ENCODE measurements around the gene SUV39H2.
A peak's percentile ranks its signal among the peaks of the same experiment; 100 is the strongest.
"Not testable (repeated sequence)": the region's sequence is repeated elsewhere in the genome, so short reads cannot be mapped to it uniquely, and the experiment has no call there.

SUV39H2 gene, protein sequence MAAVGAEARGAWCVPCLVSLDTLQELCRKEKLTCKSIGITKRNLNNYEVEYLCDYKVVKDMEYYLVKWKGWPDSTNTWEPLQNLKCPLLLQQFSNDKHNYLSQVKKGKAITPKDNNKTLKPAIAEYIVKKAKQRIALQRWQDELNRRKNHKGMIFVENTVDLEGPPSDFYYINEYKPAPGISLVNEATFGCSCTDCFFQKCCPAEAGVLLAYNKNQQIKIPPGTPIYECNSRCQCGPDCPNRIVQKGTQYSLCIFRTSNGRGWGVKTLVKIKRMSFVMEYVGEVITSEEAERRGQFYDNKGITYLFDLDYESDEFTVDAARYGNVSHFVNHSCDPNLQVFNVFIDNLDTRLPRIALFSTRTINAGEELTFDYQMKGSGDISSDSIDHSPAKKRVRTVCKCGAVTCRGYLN

DNA sequence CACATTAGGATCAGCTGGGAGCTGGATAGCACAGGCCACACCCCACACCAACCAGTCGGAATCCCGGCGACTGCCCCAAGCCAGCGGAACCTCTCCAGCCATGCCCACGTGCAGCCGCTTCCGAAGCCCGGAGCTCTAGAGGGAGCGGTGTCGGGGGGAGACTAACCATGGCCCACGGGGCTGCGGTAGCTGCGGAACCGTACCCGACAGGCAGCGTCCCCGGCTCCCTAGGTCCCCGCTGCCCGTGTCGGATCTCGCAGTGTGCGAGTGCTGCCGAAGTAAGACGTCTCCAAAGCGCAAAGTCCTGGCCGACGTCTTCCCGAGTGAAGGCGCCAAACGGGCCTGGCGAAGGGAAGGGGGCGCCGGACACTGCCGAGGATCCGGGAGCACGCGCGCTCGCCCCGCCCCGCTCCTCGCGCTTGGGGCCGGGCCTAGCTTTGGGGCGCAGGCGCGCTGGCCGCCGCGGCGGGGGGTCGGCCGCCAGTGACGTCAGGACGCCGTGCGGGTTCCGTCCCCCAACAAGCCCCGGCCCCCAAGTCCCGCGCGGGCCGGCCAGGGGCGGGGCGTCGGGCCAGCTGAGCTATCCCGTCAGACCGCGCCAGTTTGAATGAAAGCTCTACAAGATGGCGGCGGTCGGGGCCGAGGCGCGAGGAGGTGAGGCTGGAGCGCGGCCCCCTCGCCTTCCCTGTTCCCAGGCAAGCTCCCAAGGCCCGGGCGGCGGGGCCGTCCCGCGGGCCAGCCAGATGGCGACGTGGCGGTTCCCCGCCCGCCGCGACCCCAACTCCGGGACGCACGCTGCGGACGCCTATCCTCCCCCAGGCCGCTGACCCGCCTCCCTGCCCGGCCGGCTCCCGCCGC is at the start of gene SUV39H2:
Gene SUV39H2 (plus strand): TSS at position 601 of the 858 bp plus-strand sequence. CDS start 23 bp downstream, at position 624.
- peak; percentile 99 for DNase-seq (ENCODE audit: low read depth, low spot score)

DNA sequence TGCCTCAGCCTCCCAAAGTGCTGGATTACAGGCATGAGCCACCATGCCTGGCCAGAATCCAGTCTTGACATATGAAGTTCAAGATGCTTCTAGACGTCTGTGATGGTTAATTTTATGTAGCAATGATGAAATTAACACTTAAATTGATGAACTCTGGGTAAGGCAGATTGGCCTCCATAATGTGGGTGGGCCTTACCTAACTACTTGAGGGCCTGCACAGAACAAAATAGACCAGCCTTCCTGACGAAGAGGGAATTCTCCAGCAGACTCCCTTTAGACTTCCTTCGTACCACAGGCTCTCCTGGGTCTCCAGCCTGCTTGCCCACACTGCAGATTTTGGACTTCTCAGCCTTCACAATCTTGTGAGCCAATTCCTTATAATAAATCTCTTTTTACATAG is 45.6 kb upstream of the SUV39H2 start:
- DNase-seq (ENCODE audit: low read depth, low spot score), result no peak

DNA sequence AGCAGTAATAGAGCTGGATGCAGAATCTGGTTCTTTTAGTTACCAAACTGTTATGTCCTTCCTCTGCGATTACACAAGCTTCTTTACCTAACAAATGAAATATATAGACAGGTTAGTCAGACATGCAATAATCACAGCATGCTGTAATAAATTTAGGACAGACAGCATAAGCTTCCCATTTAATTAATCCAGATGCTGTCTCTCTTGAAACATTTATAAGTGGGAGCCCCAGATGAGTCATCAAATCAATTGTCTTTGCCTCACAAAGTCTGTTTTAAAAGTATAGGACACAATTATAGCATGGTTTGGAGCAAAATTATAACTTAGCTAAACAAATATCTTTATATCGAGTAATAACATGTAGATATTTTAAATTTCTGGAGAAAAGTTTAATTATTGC is 42.5 kb upstream of the SUV39H2 start:
- DNase-seq (ENCODE audit: low read depth, low spot score), result no peak

DNA sequence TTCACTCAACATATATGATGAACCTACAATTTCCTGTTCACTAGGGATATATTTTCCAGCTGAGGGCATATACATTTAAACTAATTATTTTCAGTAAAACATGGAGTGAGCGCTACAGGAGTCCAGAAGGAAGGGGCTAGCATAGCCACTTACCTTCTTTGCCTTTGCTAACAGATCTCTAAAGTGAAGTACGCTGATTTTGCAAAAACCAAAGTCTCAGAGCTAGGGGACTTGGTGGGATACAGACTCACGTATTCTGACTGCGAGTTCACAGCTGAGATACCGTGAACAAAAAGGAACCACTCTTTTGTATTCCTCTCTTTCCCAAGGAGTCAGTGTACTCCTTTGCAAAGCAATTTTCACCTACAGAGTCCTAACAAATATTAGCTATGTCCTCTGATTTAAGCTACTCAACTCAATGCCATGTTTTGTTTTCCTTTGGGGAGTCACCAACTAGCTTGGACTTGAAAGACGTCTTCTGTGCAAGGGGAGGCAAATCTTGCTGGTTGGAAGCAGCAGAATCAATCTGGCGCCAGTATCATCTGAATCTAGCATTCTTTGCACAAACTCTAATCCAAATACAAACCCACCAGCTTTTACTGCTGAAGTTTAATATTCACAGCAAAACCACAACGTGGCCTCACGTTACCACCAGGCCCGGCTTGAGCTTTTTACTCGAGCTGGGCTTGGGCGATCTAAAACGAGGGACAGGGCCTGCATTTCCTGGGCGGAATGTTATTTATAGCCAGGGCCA is 41.5 kb upstream of the SUV39H2 start:
- DNase-seq (ENCODE audit: low read depth, low spot score), result no peak

DNA sequence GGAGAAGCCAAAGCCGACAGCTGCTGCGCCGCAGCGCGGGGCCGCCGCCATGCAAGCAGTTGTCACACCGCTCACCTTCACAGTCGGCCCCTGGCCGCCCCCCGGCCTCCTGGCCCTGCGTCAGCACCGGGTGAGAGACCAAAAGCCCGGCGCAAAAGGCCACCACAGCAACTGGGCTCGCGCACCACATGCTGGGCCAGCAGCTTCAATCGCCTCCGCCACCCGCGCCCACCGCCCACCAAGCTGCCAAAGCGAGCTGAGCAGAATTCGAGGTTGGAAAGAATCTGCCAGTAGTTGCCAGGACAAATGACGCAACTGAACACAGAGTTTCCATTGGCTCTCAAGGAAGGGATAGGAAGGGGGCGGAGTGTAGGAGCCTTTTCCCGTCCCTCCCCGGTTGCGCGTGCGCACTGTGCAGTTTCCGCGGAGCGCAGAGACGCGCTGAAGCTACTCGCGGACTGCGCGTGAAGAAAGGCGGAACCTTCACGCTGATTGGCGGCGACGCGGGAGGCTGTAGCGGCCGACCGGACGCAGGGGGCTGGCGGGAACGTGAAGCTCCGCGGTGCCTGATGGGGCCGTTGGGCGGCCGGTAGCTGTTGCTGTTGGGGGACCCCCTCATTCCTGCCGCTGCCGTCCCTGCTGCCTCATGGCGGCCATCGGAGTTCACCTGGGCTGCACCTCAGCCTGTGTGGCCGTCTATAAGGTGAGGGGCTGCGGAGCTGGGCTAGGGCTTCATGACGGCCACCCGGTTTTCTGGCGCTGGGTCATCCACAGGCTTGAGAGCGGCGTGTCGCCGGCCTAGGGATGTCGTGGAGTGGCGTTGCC is 40.7 kb upstream of the SUV39H2 start, which contains the start of the genes CDNF, HSPA14 and MSANTD7:
Gene CDNF (minus strand): TSS at position 281 of the 825 bp plus-strand sequence. CDS start 91 bp downstream, at position 190.
Gene HSPA14 (plus strand): TSS at position 550 of the 825 bp plus-strand sequence. CDS start 97 bp downstream, at position 647.
Gene MSANTD7 (plus strand): TSS at position 550 of the 825 bp plus-strand sequence. CDS start 3,979 bp downstream, outside the sequence.
- DNase-seq (ENCODE audit: low read depth, low spot score), result peak; percentile 100

DNA sequence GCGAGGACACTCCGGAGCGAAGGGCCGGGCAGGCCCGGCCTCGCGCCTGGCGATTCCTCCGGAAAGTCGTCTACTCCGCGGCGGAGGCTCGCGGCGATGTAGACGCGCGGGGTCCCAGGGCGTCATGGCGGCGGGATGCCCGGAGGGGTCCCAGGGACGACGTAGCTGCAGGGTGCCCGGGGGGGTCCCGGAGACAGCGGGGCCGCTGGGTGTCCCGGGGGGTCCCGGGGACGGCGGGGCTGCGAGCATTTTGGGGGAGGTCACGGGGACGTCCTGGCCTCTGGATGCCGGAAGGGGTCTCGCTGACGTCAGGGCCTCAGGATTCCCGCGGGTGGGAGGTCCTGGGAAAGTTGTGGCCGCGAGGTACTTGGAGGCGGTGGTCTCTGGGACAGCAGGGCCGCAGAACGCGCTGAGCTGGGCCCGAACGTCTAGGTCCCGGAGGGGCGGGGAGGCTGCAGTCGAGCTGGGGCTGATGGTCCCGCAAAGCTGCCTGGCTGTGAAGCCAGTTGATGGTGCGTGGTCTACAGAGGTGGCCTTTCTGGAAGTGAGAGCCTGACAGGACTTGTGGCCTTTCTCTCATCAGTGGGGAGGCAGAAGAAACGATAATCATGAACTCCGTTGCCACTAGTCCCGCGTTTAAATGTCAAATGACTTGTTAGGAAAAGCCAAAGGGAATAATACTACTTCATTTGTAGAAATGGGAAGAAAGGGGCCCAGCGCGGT is 39.9 kb upstream of the SUV39H2 start:
- peak; percentile 60 for DNase-seq (ENCODE audit: low read depth, low spot score)

DNA sequence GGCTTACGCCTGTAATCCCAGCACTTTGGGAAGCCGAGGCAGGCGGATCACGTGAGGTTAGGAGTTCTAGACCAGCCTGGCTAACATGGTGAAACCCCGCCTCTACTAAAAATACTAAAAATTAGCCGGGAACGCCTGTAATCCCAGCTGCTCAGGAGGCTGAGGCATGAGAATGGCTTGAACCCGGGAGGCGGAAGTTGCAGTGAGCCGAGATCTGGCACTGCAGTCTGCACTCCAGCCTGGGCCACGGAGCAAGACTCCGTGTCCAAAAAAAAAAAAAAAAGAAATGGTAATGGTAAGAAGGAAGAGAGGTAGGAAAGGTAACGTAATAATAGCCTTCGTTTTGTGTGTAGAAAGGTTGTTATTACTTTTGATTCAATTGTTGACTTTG is 39.4 kb upstream of the SUV39H2 start:
- DNase-seq (ENCODE audit: low read depth, low spot score), result no peak

DNA sequence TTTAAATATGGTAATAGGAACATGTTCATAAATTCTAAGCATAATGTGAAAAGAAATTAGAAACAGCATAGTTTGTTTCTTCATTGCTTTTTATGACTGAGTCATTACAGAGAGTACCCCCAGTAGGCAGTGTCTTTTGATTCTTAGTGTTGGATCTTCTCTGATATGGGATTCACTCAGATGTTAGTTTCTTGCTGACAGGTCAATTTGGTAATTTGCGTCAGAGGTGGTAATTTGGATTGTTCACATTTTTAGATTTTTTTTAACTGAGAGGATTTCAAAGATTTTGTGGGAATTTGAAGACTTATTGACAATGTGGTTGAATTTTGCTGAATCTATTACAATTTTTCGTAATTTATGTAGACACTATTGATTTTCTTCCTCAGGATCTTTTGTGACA is 38.5 kb upstream of the SUV39H2 start:
- DNase-seq (ENCODE audit: low read depth, low spot score), result no peak

DNA sequence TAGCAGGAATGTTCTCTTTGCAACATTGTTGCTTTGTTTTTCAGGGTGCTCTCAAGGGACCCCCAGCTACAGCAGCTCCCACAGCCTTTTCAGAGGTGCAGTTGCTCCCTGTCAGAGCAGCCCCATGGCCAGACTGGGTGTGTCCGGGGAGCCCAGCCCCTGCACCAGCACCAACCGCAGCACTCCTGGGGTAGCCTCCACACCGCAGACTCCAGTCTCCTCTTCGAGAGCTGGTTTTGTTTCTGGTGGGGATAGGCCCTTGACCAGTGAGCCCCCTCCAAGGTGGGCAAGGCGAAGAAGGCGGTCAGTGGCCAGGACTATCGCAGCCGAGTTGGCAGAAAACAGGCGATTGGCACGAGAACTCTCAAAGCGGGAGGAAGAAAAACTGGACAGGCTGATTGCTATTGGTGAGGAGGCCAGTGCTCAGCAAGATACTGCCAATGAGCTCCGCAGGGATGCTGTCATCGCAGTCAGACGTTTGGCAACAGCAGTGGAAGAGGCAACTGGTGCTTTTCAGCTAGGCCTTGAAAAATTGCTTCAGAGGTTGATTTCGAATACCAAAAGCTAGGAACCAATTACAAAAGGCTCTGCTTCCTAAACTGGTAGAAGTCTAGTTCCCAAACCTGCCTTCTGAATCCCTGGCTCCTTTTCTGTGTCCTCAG is 35.2 kb upstream of the SUV39H2 start:
- DNase-seq (ENCODE audit: low read depth, low spot score), result no peak

DNA sequence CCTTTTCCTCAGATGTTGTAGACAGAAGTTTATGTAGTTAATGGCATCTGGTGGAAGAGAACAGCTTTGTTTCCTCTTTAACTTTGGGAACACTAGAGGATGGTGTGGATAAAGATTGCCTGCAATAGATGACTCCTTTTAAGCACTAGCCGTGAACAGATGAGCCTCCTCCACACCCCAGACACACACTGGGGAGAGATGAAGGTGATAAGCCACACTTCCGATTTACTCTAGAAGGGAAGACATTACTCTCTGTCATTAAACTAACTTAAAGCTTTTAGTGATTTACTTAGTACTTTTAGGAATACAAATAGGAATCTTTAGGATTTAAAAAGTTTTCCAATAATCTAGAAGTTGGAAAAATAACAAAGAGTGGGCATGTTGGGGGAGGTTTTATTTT is 33.7 kb upstream of the SUV39H2 start:
- no peak for DNase-seq (ENCODE audit: low read depth, low spot score)

DNA sequence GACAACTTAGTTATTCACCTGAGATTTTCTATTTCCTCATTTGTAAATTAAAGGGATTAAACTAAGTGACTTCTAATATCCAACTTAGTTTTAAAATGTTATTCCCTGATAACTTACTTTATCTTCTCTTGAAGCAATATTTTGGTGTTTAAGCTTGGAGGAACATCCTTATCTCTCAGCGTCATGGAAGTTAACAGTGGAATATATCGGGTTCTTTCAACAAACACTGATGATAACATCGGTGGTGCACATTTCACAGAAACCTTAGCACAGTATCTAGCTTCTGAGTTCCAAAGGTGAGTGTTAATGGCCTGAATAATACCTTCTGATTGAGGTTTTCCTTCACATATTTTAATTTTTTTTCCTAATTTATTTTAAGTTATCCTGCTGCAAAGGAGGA is 26.4 kb upstream of the SUV39H2 start:
- no peak for DNase-seq (ENCODE audit: low read depth, low spot score)

DNA sequence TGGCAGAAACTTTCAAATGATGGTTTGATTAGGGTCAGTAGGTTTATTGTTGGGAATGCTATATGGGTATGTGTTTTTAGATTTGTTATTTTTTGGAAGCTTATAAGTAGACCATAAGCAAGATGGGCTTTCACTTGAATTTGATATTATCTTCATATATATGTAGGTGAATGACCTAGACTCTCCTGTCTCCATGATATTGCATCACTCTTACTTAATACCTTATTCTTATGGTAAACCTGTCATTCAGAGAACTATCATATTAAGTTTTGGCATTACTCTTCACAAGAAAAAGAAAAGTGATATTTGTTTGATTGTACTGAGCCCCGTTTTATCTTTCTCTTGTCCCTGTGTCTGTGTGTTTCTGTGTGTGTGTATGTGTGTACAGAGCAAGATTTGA is 23.2 kb upstream of the SUV39H2 start:
- DNase-seq (ENCODE audit: low read depth, low spot score), result no peak

DNA sequence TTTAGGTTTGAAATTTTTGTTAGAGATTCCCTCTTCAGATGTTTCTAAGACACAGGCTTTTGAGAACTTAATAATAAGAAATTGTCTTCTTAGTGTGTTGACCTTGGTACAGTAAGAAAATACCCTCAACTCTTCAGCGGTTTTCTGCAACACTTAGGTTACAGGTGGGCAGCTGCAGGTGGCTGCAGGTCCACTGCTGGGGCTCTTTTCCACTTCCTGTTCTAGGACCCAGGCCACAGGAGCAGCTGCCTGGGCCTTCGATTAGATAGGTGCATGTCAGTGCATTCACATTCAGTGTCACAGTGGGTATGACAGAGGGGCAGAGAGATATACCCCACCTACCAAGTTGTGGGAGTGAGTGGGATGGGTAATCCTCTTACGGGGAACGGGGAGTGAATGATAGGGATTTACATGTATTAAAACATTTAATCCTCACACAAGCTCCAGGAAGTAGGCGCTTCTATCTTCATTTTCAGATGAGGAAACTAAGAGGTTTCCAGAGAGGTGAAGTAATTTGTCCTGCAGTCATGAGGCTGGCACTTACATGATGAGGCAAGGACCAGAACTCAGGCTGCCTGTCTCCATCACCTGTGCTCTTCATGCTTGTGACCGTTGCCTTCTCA is 20.2 kb upstream of the SUV39H2 start:
- DNase-seq (ENCODE audit: low read depth, low spot score), result no peak

DNA sequence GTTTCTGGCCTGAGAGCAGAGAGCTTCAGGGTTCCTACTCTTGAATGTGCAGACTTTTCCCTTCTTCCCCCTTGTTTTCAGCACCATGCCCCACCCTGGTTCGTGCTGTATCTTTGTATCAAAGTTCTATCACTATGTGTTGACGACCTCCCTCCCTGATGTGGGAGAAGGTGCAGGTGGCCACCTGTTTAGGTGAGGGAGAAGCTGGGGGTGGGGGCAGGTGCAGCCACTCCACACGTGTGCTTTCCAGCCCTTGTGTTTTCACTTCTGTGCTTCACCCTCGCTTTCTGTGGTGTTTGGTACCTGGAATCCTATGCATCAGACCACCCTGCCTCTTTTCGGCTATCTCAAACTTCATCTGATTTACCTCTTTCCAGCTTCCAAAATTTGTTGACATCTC is 19.6 kb upstream of the SUV39H2 start:
- DNase-seq (ENCODE audit: low read depth, low spot score), result no peak

DNA sequence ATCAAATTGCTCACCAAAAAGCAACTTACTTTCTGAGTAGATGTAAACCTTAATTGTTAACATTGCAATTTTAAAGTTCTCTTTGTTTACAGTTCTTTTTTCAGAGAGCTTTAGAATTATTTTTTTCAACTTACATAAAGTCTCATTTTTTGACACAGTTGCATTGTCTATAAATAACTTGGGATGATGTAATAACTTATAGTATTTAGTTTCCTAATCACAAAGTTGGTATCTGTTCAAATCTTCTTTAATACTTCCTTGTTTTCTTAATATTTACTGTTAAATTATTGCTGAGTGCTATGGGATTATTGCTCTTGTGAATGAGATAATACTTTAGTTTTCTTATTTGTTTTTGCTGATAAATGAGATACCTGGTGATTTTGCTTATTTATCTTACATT is 18.9 kb upstream of the SUV39H2 start:
- DNase-seq (ENCODE audit: low read depth, low spot score), result no peak

DNA sequence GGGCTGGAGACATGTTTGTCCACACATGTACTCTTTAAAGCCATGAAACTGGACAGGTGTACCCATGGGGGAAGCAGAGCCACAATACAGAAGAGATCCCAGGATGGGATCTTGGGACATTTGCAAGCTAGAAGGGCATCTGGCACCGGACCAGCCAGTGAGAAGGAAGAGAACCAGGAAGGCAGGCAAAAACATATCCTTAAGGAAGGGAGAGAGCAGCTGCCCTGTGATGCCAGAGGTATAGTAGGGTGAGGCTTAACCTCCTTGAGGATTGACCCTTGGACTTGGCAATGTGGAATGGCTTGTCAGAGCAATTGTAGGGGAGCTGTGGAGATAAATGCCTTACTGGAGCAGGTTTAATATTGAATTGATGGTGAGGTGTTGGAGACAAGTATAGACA is 17.9 kb upstream of the SUV39H2 start:
- no peak for DNase-seq (ENCODE audit: low read depth, low spot score)

DNA sequence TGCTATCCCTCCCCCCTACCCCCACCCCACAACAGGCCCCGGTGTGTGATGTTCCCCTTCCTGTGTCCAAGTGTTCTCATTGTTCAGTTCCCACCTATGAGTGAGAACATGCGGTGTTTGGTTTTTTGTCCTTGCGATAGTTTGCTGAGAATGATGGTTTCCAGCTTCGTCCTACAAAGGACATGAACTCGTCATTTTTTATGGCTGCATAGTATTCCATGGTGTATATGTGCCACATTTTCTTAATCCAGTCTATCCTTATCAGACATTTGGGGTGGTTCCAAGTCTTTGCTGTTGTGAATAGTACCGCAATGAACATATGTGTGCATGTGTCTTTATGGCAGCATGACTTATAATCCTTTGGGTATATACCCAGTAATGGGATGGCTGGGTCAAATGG is 14.2 kb upstream of the SUV39H2 start:
- DNase-seq (ENCODE audit: low read depth, low spot score), result not testable (repeated sequence)

DNA sequence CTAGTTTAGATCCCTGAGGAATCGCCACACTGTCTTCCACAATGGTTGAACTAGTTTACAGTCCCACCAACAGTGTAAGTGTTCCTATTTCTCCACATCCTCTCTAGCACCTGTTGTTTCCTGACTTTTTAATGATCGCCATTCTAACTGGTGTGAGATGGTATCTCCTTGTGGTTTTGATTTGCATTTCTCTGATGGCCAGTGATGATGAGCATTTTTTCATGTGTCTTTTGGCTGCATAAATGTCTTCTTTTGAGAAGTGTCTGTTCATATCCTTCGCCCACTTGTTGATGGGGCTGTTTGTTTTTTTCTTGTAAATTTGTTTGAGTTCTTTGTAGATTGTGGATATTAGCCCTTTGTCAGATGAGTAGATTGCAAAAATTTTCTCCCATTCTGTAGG is 13.8 kb upstream of the SUV39H2 start:
- DNase-seq (ENCODE audit: low read depth, low spot score), result not testable (repeated sequence)
